ELF-1 (cell line): ENCODE results near the gene RDH5.
A peak's percentile ranks its signal among the peaks of the same experiment; 100 is the strongest.
"Not testable (repeated sequence)": the region's sequence is repeated elsewhere in the genome, so short reads cannot be mapped to it uniquely, and the experiment has no call there.

Source experiments
- DNase-seq: peaks from one replicate; pipeline ENCODE4 v3.0.0-alpha.2; 2016; ENCODE audit warnings: low read depth, low spot score

The RDH5 gene

GRCh38 chr12:55745361-55746173, 25.4 kb downstream of the RDH5 start:
- peak; percentile 98 for DNase-seq

- DNase-seq = no peak
Observed at GRCh38 chr12:55746174-55746912, 26.1 kb downstream of the RDH5 start.

DNA sequence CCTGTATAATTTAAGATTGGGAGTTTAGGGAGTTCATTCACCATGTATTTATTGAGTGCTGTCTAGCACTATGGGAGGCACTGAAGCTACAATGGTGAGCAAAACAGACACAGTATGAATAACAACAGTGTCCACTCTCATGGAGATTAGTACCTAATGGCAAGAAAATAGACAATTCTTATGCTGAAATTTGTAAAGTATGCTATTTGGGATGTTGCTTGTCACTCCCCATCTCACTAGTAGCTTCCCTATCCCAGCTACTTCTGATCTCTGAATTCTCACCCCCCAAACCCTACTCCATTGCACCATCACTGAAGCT, 26.7 kb downstream of the RDH5 start:
- no peak for DNase-seq

GRCh38 chr12:55748230-55748993, 28.2 kb downstream of the RDH5 start:
- no peak for DNase-seq

- no peak for DNase-seq
Observed at GRCh38 chr12:55755246-55755645, 35.1 kb downstream of the RDH5 start.

GRCh38 chr12:55757701-55758100, 37.5 kb downstream of the RDH5 start:
- DNase-seq = no peak

- not testable (repeated sequence) for DNase-seq
Observed at GRCh38 chr12:55758575-55758974, 38.4 kb downstream of the RDH5 start.

DNA sequence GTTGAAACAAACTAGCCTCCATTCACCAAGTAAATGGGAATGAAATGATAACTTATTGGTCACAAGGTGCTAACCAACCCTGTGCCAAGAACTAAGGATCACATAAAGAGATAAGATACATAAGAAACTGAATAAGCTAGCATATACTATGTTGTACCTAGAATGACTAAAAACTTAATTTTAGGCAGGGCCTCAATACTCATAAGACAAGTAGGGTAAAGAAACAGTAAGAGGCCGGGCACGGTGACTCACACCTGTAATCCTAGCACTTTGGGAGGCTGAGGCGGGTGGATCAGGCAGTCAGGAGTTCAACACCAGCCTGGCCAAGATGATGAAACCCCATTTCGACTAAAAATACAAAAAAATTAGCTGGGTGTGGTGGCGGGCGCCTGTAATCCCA, 40.5 kb downstream of the RDH5 start:
- DNase-seq = no peak

GRCh38 chr12:55762646-55763045, 42.5 kb downstream of the RDH5 start:
- DNase-seq = no peak

DNA sequence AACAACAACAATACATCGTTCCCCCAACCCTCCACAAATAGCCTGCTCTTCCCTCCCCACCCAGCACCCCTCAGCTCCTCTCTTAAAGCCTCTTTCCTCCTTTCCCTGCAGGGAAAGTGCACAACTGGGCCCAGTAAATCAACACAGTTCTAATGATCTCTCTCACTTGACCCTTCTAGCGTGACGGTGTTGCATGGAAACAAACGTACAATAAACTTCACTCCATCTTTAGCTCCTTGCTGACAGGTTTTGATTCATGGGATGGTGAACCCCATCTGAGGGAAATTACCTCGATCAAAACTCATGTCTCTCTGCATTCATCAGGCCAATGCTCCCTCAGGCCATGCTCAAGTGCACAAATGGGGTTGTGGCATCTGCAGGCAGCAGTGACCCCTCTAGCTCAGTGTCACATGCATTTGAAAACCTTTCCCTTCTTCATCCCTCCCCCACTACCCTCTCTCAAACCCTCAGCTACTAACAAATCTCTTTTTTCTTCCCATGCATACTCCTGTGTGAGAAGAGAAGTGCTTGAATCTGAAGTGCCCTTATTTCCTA, 45.6 kb downstream of the RDH5 start:
- no peak for DNase-seq

DNA sequence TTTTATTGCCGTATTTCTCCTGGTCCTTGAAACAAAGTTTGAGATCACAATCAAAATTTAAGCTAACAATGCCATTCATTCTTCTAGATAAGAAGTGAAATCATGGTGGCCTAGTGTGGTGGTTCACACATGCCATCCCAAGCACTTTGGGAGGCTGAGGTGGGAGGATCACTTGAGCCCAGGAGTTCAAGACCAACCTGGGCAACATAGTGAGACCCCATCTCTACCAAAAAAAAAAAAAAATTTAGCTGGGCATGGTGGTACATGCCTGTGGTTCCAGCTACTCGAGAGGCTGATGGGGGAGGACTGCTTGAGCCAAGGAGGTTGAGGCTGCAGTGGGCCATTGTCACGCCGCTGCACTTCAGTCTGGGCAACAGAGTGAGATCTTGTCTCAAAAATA, 47.0 kb downstream of the RDH5 start:
- no peak for DNase-seq

DNA sequence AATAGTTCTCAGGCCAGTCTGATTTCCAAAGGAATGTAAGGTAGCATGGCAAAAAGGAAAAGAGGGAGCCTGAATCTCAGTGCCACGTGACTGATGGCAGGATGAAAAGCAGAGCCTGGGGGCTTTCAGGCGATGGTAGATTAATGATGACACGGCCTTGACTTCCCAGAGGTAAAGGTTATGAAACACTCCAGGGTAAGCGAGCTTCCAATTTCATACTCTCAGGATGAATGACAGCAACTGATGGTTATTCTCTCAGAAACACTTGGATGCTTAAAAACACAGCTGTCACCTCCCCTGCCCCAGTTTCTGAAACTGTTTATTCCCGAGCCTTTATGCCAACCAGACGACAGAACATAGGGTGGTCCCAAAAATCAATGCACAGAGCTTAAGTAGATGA, 51.5 kb downstream of the RDH5 start:
- no peak for DNase-seq
